COLO829 (cell line): ENCODE results near the gene SBF2.

Source experiments
- DNase-seq: peaks from one replicate; pipeline ENCODE4 v3.0.0; 2012; ENCODE audit warnings: low spot score

Gene SBF2

DNA sequence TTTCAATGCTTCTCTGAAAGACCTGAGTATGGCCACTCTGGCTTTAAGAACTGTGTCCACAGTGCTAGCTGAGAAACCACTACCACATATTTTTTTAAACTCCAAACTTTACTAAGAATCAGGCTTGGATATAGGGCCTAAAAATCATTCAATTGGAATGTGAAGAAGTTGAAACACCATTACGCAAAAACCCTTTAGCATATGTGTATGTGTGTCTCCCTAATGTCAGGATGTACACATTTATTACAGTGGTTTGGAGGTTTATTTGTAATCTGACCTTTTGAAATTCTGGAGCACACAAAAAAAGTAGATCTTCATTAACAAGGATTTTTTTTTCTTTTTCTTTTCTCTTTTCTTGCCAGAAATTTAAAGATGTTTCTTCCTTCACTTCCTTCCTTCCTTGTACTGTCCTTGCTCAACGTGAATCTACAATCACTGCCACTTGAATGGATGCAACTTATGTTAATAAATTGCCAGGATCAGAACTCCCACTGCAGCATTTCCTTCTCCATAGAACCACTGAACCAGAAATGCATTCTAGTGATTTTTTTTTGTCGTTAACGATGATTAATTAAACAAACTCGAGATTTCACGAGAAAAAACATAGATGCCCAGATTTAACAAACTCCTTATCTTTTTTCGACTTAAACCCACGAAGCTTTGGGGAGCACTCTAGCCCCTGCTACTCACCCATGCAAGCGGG lies 7.8 kb upstream of the SBF2 start:
- DNase-seq: no peak

DNA sequence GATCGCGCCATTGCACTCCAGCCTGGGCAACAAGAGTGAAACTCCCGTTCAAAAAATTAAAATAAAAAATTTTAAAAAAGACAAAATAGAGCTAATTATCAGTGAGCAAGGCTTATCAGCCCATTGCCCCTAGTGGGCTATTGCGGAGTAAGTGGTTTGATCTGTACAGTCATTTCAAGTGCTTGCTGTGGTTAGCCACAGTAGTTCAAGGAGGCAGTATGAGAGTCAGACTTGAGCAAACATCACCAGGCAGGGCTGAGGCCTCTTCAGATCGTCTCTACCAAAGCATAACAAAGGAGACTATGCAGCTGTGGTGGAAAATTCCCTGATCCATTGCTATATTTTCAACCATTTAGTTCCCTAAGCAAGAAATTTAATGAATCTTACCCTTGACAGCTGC lies 4.3 kb upstream of the SBF2 start:
- no peak for DNase-seq

DNA sequence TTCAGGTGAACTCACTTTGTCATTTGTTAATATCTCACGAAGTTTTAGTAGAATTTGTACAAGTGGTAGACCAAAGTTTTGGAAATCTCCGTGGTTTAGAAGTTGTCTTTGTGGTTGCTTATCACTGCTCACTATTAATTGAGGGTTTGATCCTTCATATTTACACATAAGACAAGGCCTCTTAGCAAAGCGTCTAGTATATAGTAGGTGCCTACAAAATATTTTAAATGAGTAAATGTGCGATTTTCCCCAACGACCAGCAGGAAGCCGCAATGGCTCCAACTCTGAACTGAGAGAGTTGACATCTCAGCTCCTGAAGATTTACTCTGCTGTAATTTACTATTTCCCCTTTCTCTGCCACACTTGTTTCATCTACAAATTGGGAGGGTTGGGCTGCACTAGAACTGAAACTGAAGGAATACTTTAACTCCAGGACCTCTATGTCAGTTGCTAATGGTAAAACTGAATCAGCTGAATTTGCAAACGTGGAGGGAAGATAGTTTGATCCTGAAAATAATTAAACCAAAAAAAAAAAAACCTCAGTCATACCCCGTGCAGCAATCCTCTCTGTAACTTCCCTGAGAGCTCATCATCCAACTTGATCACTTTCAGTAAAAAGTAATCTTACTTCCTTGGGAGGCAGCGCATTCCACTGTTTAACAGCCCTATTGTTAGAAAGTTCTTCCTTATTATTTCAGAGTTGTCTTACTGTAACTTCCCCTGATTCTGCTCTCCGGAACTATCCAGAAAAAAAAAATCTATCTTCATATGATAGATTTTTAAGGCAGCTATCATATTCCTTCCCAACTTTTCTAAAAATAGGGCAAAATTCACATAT lies 1.3 kb upstream of the SBF2 start:
- DNase-seq: no peak

- DNase-seq: peak; percentile 44
Observed at GRCh38 chr11:10294290-10294953, 403 bp upstream of the SBF2 start.

DNA sequence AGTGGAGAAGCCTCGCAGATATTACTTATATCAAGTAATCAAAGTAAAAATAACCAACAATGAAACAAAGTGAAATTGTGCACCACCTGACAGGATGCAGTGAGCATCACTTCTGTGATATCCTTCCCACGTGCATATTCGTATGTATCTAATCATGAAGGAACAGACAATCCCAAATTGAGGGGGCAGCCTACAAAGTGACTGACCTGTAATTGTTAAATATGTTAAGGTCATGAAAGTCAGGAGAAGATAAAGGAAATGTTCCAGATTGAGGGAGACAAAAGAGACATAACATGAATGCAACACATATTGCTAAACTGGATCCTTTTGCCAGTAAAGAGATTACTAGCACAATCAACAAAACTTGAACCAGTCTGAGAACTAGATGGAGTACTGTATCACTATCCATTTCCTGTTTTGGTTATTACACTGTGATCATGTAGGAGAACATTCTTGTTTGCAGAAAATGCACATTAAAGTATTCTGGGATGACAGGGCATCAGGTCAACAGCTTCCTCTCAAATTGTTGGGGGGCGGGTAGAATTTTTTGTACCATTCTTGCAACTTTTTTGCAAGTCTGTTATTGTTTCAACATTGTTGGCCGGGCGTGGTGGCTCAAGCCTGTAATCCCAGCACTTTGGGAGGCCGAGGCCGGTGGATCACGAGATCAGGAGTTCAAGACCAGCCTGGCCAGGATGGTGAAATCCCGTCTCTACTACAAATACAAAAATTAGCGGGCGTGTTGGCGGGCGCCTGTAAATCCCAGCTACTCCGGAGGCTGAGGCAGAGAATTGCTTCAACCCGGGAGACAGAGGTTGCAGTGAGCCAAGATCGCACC lies 2.0 kb downstream of the SBF2 start:
- DNase-seq: no peak

GRCh38 chr11:10289765-10290380 lies 4.1 kb downstream of the SBF2 start:
- DNase-seq: no peak

DNA sequence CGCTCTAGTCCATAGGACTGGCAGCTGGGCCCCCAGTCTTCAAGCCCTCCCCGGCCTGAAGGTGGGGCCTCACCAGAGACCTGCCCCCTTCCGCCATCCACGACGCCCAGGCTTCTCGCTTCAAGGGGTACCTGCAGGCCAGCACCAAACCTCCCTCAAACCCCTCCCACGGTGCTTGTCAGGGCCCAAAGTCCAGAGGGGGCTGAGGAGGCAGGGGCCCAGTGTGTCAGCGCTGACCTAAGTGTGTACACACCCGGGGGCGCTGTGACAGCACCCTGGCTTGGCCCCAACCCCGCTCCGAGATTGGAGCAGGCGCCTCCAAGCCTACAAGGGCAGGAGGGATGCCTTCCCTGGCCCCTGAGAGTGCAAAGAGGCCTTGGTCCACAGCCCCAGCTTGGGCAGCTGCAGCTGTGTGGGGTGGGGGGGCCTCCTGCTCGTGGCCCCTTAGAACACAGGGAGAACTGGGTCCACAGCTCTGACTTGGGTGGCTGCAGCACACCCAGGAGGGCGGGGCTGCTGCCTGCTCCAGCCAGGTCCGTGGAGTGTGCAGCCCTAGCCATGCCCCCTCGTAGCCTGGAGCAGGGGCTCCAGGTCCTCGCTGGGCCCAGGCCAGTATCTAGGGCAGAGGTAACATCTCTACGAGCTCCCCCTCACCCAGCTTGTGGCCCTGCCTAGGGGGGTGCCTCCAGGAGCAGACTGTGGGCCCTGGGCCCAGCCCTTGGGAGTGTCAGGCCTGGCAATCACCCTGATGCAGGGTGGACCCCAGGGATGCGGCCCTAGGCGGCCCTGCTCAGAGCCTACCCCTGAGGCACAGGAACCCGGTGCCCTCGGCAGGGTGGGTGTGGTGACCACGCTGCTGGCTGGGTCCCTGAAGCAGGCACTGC lies 4.9 kb downstream of the SBF2 start:
- DNase-seq: no peak

DNA sequence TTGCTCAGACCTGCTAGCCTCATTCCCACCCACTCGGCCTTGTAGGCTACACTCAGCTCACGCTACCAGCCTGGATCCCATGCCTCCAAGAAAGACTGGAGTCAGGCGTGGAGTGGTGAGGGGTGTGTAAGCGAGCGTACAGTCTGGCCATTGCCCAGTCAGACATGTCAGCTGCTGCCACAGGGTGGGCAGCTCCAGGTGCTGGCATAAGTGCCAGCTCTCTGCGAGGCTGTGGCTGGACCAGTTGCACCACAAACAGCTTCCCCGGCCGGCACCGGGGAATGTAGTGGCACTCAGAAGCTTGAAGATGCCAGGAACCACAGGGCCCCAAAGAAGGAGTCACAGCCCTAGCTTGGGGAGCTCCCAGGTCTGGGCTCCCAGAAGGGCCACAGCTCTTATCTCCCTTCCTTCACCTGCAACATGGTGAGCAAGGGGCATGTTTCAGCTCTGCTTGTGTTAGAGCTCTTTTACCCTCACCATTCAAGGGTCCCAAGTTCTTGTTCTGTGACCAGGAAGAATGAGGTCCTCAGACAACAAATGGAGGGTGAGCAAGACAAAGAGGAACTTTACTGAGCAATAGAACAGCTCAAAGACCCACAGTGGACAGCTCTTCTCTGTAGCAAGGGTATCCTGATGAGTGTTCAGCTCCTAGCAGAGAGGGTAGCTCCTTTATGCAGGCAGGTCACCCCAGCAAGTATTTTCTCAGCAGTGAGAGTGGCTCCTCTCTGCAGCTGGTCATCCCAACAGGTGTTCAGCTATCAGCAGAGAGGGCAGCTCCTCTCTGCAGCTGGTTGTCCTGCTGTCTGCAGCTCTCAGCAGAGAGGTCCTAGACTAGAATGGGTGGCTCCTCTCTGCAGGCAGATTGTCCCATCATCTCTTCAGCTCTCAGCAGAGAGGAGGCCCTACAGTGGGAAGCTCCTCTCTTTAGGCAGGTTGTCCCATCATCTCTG lies 6.0 kb downstream of the SBF2 start:
- DNase-seq: no peak

- DNase-seq: no peak
Observed at GRCh38 chr11:10287140-10287539, 6.9 kb downstream of the SBF2 start.

- no peak for DNase-seq
Observed at GRCh38 chr11:10285148-10285802, 8.7 kb downstream of the SBF2 start.

- no peak for DNase-seq
Observed at GRCh38 chr11:10283991-10284390, 10.0 kb downstream of the SBF2 start.

- no peak for DNase-seq
Observed at GRCh38 chr11:10282117-10282516, 11.9 kb downstream of the SBF2 start.

- DNase-seq: no peak
Observed at GRCh38 chr11:10275714-10276113, 18.3 kb downstream of the SBF2 start.

DNA sequence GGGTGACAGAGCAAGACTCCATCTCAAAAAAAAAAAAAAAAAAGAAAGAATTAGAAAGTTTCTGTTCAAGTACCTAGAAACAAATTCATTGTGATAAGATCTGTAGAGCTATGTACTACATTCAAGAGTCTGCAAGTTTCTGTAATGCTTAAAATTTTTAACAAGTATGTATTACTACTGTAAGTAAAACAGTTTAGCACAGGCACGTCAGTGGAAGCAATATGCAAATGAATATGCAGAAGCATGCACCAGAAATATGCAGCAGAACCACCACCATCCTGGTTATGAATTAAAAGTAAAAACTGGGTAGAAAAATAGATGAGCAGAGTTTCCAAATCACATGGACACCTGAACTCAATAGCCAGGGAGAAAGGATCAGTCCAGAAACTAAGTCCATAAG lies 19.3 kb downstream of the SBF2 start:
- no peak for DNase-seq

DNA sequence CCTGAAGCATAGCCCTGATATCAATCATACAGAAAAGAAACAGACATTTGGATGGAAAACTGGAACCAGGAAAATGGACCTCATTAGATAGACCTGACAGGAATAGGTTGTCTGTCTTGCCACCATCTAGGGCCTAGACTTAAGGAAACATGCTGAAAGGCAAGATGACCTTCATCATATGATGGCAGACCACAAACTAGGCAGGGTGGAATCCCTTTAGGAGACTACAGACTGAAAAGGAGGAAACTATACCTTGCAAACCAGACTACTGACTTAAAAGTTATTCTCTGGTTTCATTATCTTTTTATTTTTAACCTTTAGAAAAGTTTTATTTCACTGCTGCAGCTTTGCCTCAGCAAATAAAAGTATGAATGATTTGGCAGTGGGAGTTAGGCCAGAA lies 20.3 kb downstream of the SBF2 start:
- no peak for DNase-seq

GRCh38 chr11:10272132-10272531 lies 21.9 kb downstream of the SBF2 start:
- no peak for DNase-seq

- DNase-seq: no peak
Observed at GRCh38 chr11:10268746-10269488, 25.1 kb downstream of the SBF2 start.

DNA sequence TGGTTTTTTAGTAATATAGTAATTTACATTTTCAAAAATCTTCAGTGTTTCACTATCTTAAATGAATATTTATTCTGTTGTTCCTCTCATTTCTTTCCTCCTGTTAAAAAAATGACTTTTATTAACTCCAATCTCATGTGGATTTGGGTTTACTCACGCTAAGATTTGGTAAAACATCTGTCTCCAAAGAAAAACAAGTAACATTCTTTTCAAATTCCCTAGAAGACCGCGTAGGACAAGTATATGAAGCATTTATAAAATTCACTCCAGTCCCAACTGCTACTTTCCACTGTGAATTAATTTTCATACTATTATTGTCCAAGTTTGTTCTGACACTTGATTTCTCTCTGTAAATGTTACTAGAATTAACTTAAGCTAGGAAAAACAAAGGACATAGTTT lies 26.2 kb downstream of the SBF2 start:
- DNase-seq: no peak
